ENCODE results near the gene ADCYAP1R1.

DNA sequence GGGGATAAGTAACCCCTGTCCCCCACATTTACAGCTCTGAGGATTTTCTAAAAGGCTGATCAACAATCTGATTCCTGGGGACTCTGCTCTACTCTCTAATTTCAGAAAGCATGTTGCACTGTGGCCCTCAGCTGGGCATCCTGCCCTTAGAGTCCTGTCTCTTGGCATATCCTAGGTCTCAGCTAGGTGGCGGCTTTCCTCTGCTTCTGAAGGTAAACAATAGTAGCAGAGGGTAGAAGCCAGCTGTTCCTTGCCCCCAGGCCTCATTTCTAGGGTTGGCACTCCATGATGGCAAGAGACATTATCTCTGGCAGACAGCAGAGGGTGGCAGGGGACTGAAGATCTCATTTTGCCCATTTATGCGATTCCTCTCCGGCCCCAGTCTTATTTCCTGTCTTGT is 77.0 kb downstream of the ADCYAP1R1 start:
- TF ChIP-seq, protein P1, sequence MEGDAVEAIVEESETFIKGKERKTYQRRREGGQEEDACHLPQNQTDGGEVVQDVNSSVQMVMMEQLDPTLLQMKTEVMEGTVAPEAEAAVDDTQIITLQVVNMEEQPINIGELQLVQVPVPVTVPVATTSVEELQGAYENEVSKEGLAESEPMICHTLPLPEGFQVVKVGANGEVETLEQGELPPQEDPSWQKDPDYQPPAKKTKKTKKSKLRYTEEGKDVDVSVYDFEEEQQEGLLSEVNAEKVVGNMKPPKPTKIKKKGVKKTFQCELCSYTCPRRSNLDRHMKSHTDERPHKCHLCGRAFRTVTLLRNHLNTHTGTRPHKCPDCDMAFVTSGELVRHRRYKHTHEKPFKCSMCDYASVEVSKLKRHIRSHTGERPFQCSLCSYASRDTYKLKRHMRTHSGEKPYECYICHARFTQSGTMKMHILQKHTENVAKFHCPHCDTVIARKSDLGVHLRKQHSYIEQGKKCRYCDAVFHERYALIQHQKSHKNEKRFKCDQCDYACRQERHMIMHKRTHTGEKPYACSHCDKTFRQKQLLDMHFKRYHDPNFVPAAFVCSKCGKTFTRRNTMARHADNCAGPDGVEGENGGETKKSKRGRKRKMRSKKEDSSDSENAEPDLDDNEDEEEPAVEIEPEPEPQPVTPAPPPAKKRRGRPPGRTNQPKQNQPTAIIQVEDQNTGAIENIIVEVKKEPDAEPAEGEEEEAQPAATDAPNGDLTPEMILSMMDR (IDR thresholded peaks at IDR 0.05): no peak
- TF ChIP-seq POLR2A (IDR thresholded peaks at IDR 0.05) (no peak), EP300 (IDR thresholded peaks at IDR 0.05; ENCODE audit: low read depth) (no peak), POLR2AphosphoS5 (IDR thresholded peaks at IDR 0.05) (no peak)
